CD4-positive, CD25-positive, alpha-beta regulatory T cell (primary cell): ENCODE data around the gene ABI3. TPM values are rescaled to one million over a fixed set of nuclear protein-coding genes. Genes with fewer than 3 reads are reported as not detected.

Experiments
- ATAC-seq, 2 donors: fragments of 150-1000 bp; cut with Tn5 transposase; one replicate each; pipeline ENCODE4 v1.10.0; 2021; ENCODE audit warnings: low read depth in 2 of 2, moderate number of reproducible peaks in 2 of 2, moderate library complexity in 1 of 2
- DNase-seq, 3 donors: peaks; one replicate each; pipeline versions ENCODE4 v3.0.0 to v3.0.0-alpha.2; 2012 to 2022; ENCODE audit warnings: mixed read lengths in 1 of 3
- H3K27ac ChIP-seq: one replicate; pipeline ENCODE4 v1.7.0; 2013; ENCODE audit warnings: mild to moderate bottlenecking, low read length; ENCODE audit not compliant: insufficient read depth, poor library complexity, severe bottlenecking
- H3K27me3 ChIP-seq: one replicate; pipeline ENCODE4 v1.7.0; 2013; ENCODE audit warnings: low read length; ENCODE audit not compliant: control insufficient read depth, insufficient read depth
- H3K36me3 ChIP-seq: one replicate; pipeline ENCODE4 v1.7.0; 2013; ENCODE audit warnings: mild to moderate bottlenecking, low read length, moderate library complexity; ENCODE audit not compliant: control insufficient read depth, insufficient read depth
- H3K4me1 ChIP-seq: 2 replicates; pipeline ENCODE4 v1.7.0; 2013; ENCODE audit warnings: mild to moderate bottlenecking, low read length; ENCODE audit not compliant: insufficient read depth, control insufficient read depth, poor library complexity, severe bottlenecking
- H3K4me3 ChIP-seq: one replicate; pipeline ENCODE4 v1.7.0; 2013; ENCODE audit warnings: low read depth, mild to moderate bottlenecking, low read length, moderate library complexity
- H3K9me3 ChIP-seq, 2 experiments: 1 replicate in 1 of 2; 2 replicates in 1 of 2; pipeline ENCODE4 v1.7.0; 2013; ENCODE audit warnings: low read length in 2 of 2, mild to moderate bottlenecking in 1 of 2, moderate library complexity in 1 of 2; ENCODE audit not compliant: control insufficient read depth in 2 of 2
- H3K27ac Mint-ChIP-seq, 3 donors: one replicate each; pipeline ENCODE4 v1.8.0; 2020 to 2022; ENCODE audit warnings: mild to moderate bottlenecking in 3 of 3, mixed read lengths in 3 of 3, moderate library complexity in 2 of 3
- H3K27me3 Mint-ChIP-seq: one replicate; pipeline ENCODE4 v1.8.0; 2022; ENCODE audit warnings: mild to moderate bottlenecking, mixed read lengths
- H3K36me3 Mint-ChIP-seq: one replicate; pipeline ENCODE4 v1.8.0; 2020; ENCODE audit warnings: mixed read lengths
- H3K4me1 Mint-ChIP-seq, 4 donors: one replicate each; pipeline ENCODE4 v1.8.0; 2020 to 2022; ENCODE audit warnings: mixed read lengths in 4 of 4, mild to moderate bottlenecking in 1 of 4
- H3K4me3 Mint-ChIP-seq, 4 donors: one replicate each; pipeline ENCODE4 v1.8.0; 2020 to 2022; ENCODE audit warnings: mild to moderate bottlenecking in 4 of 4, mixed read lengths in 4 of 4, moderate library complexity in 3 of 4
- H3K9me3 Mint-ChIP-seq, 7 donors: one replicate each; pipeline ENCODE4 v1.8.0; 2020 to 2022; ENCODE audit warnings: mixed read lengths in 7 of 7, mild to moderate bottlenecking in 3 of 7, moderate library complexity in 2 of 7
- polyA plus RNA-seq, 4 donors: library from polyadenylated mRNA; unstranded; fragments of 300-500 nt; fragmentation: Illumina TruSeq; gene quantifications; one replicate each; pipeline ENCODE4 v1.2.3, GENCODE V29; 2021
- total RNA-seq: library from RNA; stranded (reverse); gene quantifications from one replicate; pipeline ENCODE4 v1.2.3, GENCODE V29; 2022

ABI3 gene
- total and polyA plus RNA-seq, 5 donors from 2014 or later, result 6.5 to 27.6 (median 15.6) TPM

DNA sequence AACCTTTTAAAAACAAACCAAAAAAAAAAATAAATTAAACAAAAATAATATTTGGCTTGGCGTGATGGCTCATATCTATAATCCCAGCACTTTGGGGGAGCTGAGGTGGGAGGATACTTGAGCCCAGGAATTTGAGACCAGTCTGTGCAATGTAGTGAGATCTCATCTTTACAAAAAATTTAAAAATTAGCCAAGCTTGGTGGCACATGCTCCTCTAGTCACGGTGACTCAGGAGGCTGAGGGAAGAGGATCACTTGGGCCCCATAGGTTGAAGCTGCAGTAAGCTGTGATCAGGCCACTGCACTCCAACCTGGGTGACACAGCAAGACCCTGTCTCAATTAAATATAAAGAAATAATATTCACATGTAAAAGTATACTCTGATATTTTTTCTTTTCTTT lies 12.3 kb upstream of the ABI3 start:
- no peak for DNase-seq
- peaks cover 7% of the 10 kb centered on the region for H3K36me3 Mint-ChIP-seq

DNA sequence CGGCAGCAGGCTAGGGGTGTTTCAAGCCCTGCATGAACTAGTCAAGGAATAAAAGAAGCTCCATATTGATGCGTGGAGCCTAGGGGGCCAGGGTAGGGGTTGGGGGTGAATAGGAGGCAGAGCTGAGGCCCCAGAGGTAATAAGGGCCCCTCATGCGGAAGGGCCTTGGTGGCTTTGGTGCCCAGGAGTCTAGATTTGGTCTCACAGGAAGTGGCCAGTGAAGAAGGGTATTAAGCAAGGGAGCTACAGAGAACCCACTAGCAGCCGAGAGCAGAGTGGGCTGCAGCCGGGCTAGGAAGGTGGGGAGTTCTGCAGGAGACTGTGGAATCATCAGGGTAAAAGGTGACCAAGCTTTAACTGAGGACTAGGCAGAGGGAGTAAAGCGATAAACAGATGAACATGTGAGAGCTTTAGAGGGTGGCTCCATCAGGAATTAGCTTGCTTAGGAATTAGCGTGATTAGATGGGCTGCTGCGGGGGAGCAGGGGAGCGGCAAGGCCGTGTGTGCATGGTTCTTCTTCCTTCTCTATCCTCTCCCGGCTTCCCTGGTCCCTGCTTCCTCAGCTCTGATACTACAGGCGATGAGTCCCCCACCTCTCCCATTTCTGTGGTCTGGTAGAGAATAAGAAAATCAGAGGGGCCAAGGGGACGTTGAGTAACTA lies 10.0 kb upstream of the ABI3 start:
- Mint-ChIP-seq H3K9me3 (no peaks in the 10 kb centered on the region), H3K27me3 (peaks cover 4% of the 10 kb centered on the region), H3K4me3 (peak overlapping the region in 1 of 4 donors; percentile 33), H3K36me3 (peaks cover 12% of the 10 kb centered on the region), H3K27ac (peak overlapping the region in 1 of 3 donors; percentile 77), H3K4me1 (peaks cover 2 to 6% (median 5%) of the 10 kb centered on the region in 4 donors)
- no peaks in the 10 kb centered on the region for H3K9me3 ChIP-seq
- H3K27ac ChIP-seq, result no peak overlapping the region
- H3K36me3 ChIP-seq, result no peaks in the 10 kb centered on the region
- DNase-seq (no peak), ATAC-seq (no peak)
- no peaks in the 10 kb centered on the region for H3K27me3 ChIP-seq
- H3K4me1 ChIP-seq, result no peaks in the 10 kb centered on the region
- H3K4me3 ChIP-seq, result no peak overlapping the region

More for the DNA sequence above, 12.3 kb upstream of the ABI3 start:
- Mint-ChIP-seq H3K27ac (no peak overlapping the region), H3K9me3 (no peaks in the 10 kb centered on the region), H3K4me3 (no peak overlapping the region), H3K4me1 (peaks cover 7 to 18% (median 12%) of the 10 kb centered on the region in 4 donors), H3K27me3 (no peaks in the 10 kb centered on the region)
- no peaks in the 10 kb centered on the region for H3K36me3 ChIP-seq
- no peaks in the 10 kb centered on the region for H3K9me3 ChIP-seq
- no peak overlapping the region for H3K4me3 ChIP-seq
- no peak for ATAC-seq
- no peaks in the 10 kb centered on the region for H3K27me3 ChIP-seq
- H3K27ac ChIP-seq, result no peak overlapping the region
- peaks cover 8% of the 10 kb centered on the region for H3K4me1 ChIP-seq

DNA sequence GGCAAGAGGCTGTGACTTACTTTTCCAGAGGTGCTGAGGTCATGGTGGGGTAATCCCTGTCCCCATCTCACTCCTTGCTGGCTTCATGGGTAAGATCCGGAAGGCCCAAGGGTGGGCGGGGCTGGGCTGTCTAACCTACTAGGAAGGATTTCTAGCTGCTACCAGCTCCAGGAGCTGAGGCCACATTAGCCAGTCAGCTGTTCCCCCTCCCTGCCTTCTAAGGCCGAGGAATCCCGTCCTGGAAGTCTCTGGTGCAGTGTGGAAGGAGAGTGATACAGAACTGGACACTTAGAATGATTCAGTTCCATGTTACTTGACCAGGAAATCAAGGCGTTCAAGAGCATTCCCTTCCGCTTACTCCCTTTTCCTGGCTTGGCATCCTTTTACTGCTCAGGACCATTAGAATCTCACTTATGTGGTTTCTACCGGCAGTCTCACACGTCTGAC lies 9.0 kb upstream of the ABI3 start:
- Histone ChIP-seq H3K4me1 (no peaks in the 10 kb centered on the region), H3K27ac (no peak overlapping the region), H3K9me3 (no peaks in the 10 kb centered on the region), H3K4me3 (no peak overlapping the region), H3K27me3 (no peaks in the 10 kb centered on the region), H3K36me3 (no peaks in the 10 kb centered on the region)
- ATAC-seq (no peak), DNase-seq (no peak)
- H3K27me3 Mint-ChIP-seq, result peaks cover 4% of the 10 kb centered on the region
- no peaks in the 10 kb centered on the region for H3K9me3 Mint-ChIP-seq
- peaks cover 0 to 6% (median under 1%) of the 10 kb centered on the region in 4 donors for H3K4me1 Mint-ChIP-seq
- H3K27ac Mint-ChIP-seq, result no peak overlapping the region
- no peak overlapping the region for H3K4me3 Mint-ChIP-seq
- H3K36me3 Mint-ChIP-seq, result peaks cover 12% of the 10 kb centered on the region

DNA sequence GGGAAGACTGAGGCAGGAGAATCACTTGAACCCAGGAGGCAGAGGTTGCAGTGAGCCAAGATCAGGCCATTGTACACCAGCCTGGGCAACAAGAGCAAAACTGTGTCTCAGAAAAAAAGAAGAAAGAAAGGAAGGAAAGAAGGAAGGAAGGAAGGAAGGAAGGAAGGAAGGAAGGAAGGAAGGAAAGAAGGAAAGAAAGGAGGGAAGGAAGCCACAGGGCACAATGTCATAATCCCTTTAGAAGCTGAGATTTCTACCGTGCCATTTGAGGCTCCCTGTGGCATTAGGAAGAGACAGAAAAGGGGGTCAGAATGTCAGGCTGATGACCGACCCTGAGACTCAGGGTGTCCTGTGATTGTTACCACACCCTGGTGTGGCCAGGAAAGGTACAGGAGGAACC lies 6.7 kb upstream of the ABI3 start:
- H3K27ac ChIP-seq, result no peak overlapping the region
- Mint-ChIP-seq H3K9me3 (no peaks in the 10 kb centered on the region), H3K27me3 (peaks cover 4% of the 10 kb centered on the region), H3K27ac (peak overlapping the region in 2 of 3 donors; percentile 22 to 33), H3K4me3 (no peak overlapping the region), H3K4me1 (peaks cover 0 to 9% (median 5%) of the 10 kb centered on the region in 4 donors), H3K36me3 (peaks cover 12% of the 10 kb centered on the region)
- no peak overlapping the region for H3K4me3 ChIP-seq
- DNase-seq, result no peak
- H3K27me3 ChIP-seq, result no peaks in the 10 kb centered on the region
- no peaks in the 10 kb centered on the region for H3K36me3 ChIP-seq
- H3K9me3 ChIP-seq, result no peaks in the 10 kb centered on the region
- peaks cover 4% of the 10 kb centered on the region for H3K4me1 ChIP-seq
- no peak for ATAC-seq

DNA sequence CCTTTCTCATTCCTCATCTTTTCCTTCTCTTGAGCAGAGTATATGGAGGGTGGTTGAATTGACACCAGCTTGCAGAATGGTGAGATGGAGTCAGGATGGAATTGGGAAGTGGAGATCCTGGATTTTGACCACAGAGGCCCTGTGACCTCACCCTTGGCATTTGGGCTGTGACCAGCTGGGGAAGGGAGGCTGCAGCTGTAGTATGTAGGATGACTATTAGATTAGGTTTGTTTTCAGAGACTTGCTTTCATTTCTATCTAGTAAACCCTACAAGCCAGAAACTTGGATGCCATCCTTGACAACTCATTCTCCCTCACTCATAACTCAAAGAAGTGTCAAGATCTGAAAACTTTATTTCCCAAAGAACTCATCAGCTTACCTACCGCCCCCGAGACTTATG lies 6.0 kb upstream of the ABI3 start:
- no peaks in the 10 kb centered on the region for H3K36me3 ChIP-seq
- peaks cover 11% of the 10 kb centered on the region for H3K4me1 ChIP-seq
- DNase-seq, result no peak
- H3K36me3 Mint-ChIP-seq, result peaks cover 12% of the 10 kb centered on the region
- H3K27ac ChIP-seq, result no peak overlapping the region
- peaks cover 4% of the 10 kb centered on the region for H3K27me3 Mint-ChIP-seq
- no peak for ATAC-seq
- no peak overlapping the region for H3K4me3 ChIP-seq
- no peak overlapping the region for H3K4me3 Mint-ChIP-seq
- H3K9me3 ChIP-seq, result no peaks in the 10 kb centered on the region
- H3K4me1 Mint-ChIP-seq, result peaks cover 0 to 16% (median 12%) of the 10 kb centered on the region in 4 donors
- no peaks in the 10 kb centered on the region for H3K27me3 ChIP-seq
- no peak overlapping the region for H3K27ac Mint-ChIP-seq
- H3K9me3 Mint-ChIP-seq, result no peaks in the 10 kb centered on the region

DNA sequence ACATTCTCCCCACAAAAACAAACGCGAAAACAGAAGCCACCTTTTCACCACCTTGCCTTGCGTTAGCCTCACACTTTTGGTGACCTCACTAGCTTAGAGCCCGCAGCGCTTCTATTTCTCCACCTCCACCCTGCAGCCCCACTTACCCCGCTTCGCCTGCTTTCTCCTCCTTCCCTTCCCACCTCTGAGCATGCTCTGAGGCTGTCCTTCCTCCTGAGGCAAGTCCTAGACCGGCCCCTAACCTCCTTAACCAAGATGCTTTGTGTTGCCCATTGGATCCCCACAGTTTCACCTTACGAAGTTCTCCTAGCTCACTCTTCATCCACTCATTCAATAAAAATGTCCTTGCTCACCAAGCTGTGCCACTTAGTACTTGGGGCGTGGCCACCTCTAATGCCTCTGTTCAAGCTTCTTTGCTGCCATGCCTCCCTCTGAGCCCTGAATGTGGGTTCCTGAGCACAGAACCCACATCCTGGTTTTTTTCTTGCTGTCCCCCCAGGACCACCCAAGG lies 1.4 kb upstream of the ABI3 start:
- peaks cover 5 to 61% (median 42%) of the 10 kb centered on the region in 4 donors for H3K4me1 Mint-ChIP-seq
- DNase-seq, result peak in 1 of 3 donors; percentile 44
- Histone ChIP-seq H3K4me3 (peak overlapping the region; percentile 42), H3K9me3 (no peaks in the 10 kb centered on the region), H3K4me1 (peaks cover 43% of the 10 kb centered on the region), H3K27ac (peak overlapping the region; percentile 77), H3K36me3 (no peaks in the 10 kb centered on the region), H3K27me3 (no peaks in the 10 kb centered on the region)
- peaks cover 5% of the 10 kb centered on the region for H3K36me3 Mint-ChIP-seq
- peak overlapping the region; percentile 80 to 99 (median 86) for H3K27ac Mint-ChIP-seq
- ATAC-seq, result no peak
- peak overlapping the region; percentile 91 to 99 (median 95) for H3K4me3 Mint-ChIP-seq
- H3K9me3 Mint-ChIP-seq, result no peaks in the 10 kb centered on the region
- H3K27me3 Mint-ChIP-seq, result no peaks in the 10 kb centered on the region

DNA sequence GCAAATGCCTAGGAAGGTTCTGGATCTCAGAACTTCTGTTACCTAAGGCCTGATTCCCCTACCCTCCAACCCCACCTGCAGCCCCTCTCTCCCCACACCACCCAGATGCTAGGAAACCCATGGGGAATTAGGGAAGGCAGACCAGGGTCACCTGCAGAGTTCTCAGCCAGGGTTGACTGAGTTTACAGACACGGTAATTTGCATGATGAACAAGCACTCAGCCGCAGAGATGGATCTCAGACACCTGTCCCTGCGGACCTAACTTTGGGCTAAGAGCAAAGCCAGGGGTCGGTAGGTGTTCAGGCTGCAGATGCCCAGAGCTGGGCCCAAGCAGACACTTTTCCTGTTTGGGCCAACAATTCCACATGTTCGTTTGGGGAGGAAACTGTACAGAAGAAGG lies 2.9 kb downstream of the ABI3 start:
- H3K27ac Mint-ChIP-seq, result peak overlapping the region; percentile 9 to 79 (median 78)
- H3K36me3 Mint-ChIP-seq, result peaks cover 7% of the 10 kb centered on the region

More for the DNA sequence above, 2.9 kb downstream of the ABI3 start:
- Mint-ChIP-seq H3K4me1 (peaks cover 9 to 91% (median 67%) of the 10 kb centered on the region in 4 donors), H3K9me3 (no peaks in the 10 kb centered on the region), H3K27me3 (no peaks in the 10 kb centered on the region), H3K4me3 (peak overlapping the region in 3 of 4 donors; percentile 59 to 99 (median 70))
- Histone ChIP-seq H3K27ac (no peak overlapping the region), H3K27me3 (no peaks in the 10 kb centered on the region), H3K4me3 (peak overlapping the region; percentile 52), H3K36me3 (no peaks in the 10 kb centered on the region), H3K4me1 (peaks cover 76% of the 10 kb centered on the region), H3K9me3 (no peaks in the 10 kb centered on the region)
- DNase-seq, result no peak
- ATAC-seq, result no peak
